Mucosa of gallbladder (tissue), 1 donor: ENCODE data around the gene ANLN. TPM values are rescaled to one million over a fixed set of nuclear protein-coding genes. Genes with fewer than 3 reads are reported as not detected.

Source experiments
- DNase-seq: peaks from one replicate; pipeline ENCODE4 v3.0.0-alpha.2; 2020; ENCODE audit warnings: low spot score
- total RNA-seq: library from RNA; stranded (reverse); gene quantifications from one replicate; pipeline ENCODE4 v1.2.1, GENCODE V29; 2021
- donor health status: DM: no; HTN: no; CAD: no.

Gene ANLN, protein sequence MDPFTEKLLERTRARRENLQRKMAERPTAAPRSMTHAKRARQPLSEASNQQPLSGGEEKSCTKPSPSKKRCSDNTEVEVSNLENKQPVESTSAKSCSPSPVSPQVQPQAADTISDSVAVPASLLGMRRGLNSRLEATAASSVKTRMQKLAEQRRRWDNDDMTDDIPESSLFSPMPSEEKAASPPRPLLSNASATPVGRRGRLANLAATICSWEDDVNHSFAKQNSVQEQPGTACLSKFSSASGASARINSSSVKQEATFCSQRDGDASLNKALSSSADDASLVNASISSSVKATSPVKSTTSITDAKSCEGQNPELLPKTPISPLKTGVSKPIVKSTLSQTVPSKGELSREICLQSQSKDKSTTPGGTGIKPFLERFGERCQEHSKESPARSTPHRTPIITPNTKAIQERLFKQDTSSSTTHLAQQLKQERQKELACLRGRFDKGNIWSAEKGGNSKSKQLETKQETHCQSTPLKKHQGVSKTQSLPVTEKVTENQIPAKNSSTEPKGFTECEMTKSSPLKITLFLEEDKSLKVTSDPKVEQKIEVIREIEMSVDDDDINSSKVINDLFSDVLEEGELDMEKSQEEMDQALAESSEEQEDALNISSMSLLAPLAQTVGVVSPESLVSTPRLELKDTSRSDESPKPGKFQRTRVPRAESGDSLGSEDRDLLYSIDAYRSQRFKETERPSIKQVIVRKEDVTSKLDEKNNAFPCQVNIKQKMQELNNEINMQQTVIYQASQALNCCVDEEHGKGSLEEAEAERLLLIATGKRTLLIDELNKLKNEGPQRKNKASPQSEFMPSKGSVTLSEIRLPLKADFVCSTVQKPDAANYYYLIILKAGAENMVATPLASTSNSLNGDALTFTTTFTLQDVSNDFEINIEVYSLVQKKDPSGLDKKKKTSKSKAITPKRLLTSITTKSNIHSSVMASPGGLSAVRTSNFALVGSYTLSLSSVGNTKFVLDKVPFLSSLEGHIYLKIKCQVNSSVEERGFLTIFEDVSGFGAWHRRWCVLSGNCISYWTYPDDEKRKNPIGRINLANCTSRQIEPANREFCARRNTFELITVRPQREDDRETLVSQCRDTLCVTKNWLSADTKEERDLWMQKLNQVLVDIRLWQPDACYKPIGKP
- total RNA-seq = 4.1 TPM

DNA sequence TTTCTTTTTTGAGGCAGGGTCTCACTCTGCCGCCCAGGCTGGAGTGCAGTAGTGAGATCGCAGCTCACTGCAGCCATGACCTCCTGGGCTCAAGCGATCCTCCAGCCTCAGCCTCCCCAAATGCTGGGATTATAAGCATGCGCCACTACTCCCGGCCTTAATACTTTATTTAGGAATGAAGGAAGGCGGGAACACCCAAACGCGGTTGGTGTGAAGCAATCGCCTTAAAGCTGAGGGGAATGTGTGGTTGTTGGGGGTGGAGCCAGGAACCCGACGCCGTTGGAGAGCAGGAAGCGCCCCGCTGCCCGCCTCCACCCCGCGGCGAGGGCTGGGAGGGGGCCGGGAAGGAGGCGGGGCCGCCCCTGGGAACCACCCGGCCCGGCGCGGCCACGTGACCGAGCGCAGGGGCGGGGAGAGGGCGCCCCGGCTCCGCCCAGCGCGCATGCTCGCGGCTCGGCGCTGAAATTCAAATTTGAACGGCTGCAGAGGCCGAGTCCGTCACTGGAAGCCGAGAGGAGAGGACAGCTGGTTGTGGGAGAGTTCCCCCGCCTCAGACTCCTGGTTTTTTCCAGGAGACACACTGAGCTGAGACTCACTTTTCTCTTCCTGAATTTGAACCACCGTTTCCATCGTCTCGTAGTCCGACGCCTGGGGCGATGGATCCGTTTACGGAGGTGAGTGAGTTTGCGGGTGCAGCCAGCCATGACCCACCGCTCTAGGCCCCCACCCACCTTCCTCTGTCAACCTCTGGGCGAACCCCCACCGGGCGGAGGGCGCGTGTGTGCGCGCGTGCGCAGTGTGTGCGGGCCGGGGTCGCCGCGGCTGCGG is at the start of gene ANLN:
TSS of gene ANLN (plus strand) at position 492 of the 828 bp plus-strand sequence. CDS start at position 657, 165 bp downstream.
- peak; percentile 93 for DNase-seq

DNA sequence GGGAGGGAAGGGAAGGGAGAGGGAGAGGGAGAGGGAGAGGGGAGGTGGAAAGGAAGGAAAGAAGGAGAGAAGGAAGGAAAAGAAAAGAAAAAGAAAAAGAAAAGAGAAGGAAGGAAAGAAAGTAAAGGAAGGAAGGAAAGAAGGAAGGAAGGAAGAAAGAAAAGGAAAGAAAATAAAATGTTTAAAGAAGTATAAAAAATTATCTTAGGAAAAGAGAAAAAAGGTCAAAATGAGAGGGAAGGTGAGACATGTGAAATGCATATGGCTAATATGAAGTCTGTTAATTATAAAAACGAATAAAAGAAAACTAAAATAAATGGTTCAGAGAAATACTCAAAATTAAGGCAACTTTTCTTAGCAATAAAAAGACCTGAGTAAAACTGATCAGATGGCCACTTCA is 46.1 kb upstream of the ANLN start:
- DNase-seq = no peak

DNA sequence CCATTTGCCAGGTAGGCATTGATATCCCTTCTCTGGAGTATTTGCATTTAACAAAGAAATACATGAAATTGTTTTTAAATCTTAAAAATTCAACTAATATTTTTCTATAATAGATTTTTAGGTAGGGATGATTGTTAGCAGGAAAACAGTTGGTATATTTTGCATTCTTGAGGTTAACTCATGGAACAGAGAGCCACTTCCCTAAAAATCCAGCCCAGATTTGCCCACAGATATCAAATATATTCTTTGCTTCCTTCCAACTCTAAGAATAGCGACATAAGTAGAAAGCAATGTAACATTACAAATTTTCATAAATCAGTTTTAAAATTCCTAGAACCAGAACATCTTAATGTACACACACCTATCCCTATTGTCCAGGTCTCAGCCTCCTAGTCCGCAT is 45.0 kb upstream of the ANLN start:
- DNase-seq = no peak

DNA sequence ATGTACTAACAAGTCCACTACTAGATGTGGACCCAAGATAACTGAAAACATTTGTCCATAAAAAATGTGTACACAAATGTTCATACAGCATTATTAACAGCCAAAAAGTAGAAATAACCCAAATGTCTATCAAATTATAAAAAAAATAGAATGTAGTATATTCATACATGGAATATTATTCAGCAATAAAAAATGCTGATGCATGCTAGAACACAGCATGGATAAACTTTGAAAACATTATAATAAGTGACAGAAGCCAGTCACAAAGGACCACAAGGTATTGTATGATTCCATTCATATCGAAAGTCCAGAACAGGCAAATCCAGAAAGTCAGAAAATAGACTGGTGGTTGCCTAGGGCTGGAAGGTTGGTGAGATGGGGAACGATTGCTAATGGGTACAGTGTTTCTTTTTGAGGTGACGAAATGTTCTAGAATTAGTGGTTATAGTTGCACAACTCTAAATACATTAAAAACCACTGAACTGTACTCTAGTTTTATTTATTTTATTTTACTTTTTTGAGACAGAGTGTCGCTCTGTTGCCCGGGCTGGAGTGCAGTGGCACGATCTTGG is 43.3 kb upstream of the ANLN start:
- DNase-seq = no peak

DNA sequence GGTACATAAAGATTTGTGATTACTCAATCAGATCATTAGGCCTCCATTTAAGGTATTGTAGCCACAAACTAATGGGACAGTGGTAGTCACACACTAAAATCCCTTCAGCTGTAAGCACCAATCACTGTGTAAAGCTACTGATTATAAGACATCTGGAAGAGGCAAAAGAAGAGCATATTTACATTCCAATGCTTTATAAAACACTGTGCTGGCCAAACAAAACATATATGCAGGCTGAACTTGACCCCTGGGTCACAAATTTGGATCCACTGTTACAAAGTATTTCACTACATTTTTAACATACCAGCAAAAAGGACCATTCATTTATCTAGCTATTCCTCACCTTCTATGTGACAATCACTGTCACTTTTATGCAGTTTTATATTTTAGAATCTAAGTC is 41.4 kb upstream of the ANLN start:
- DNase-seq = no peak

DNA sequence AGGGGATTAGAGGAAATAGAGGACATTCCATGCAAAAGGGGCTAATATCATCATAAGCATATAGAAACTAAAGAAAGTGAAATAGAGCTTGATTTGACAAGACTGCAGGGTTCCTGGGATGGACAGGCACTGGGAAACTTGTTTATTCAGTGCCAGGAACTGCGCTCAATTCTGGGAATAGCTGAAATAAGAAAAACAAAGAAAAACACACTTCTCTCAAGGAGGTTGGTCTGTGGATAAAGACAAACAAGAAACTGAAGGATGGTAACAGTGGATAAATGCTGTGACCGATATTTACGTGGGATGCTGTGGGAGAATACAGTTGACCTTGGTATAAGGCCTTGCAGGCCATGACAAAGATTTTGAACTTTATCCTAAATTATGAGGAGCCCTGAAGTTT is 40.9 kb upstream of the ANLN start:
- no peak for DNase-seq

DNA sequence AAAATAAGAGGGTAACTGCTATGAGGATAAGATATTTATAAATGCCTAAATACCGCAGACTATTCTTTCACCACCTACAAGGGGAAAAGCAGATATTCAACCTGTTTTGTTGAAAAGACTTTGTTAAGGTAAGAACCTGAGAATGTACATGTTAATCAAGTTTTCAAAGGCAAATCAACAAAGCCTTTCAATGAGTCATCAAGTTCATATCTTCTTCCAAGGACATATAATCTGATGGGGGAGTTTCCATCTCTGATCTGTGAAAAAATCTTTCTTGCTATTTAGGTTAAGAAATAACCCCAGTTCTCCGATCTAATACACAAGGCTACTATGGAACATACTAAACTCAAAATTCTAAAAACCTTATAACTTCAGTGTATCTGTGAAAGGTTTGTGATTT is 40.0 kb upstream of the ANLN start:
- DNase-seq = no peak

DNA sequence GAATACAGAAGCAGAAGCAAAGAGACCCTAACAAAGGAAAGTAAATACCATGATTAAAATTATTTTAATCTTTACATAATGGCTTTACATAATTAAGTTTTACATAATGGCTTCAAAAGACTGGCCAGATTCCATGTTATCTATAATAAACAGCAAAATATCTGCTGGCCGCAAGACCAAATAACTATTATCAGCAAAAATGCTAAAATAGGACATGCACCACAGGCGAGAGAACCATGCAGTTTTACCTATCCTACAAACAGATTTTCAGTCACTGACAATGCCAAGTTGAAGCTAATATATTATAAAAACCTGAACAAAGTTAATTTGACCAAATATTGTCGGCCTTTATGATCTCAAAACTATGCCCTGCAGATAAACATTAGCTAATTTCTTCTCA is 34.2 kb upstream of the ANLN start:
- no peak for DNase-seq

DNA sequence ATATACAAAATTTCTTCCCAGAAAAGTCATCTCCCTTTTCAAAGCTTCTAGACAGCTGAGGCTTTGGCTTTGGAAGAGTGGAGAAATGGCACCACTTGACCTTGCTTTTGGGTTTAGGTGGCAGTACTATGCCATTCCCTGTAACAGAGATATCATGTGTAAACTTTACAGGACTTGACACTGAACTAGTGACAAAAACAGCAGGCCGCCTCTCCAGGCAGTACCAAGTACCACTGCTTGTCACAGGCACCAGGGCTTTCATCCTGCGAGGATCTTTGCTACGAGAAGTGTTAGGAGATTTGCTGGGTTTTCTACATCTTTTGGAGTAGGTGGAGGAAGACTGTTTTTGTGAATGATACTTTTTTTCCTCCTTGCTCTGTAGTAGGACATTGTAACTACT is 32.6 kb upstream of the ANLN start:
- no peak for DNase-seq

DNA sequence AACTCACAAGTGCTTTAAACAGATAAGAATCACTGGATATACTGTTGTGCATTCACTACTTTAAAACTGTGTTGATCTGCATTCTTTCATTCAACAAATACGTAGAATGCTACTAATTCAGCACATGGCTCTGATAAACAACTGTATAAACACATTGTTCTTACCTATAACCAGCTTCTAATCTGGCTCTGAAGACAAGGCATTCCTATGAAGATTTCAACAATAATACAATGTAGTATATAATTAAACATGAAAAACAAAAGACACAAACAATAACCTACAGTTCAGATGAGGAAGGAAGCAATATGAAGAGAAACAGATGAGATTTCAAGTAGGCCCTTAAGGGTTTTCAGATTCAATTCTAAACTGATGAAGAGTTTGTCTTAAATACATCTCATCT is 31.1 kb upstream of the ANLN start:
- no peak for DNase-seq

DNA sequence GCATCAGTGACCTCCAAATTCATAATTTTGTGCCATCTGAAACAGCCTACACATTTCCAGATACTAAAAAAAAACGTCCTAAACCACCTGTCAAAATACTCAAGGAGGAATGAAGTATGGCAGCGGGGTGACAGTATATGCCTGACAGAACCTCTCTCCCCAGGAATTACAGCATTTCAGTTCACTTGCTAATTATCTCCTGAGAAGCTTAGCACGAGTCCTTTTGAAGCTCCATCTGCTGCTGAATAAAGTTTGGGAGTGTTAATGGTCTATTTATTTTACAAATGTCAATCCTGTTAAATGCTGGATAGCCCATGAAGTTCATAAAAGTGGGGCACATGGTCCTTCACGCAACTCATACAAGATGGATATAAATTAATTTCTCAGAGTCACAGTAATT is 29.4 kb upstream of the ANLN start:
- no peak for DNase-seq

DNA sequence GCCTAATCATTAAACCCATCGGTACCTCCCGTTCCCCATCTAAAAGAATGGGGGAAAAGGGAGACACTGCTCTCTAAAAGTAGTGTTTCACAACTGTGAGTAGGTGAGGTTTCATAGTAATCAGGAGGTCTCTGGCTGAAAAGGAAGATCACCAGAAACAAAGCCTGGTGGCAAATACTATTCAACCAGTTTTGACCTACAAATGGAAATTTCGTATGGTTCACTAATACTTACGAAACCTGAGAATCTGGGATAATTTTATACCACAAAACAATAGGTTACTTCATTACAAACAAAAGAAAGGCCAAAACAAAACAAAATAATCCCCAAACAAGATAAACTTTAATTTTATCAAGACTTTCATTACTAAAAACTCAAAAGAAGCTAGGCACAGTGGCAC is 28.4 kb upstream of the ANLN start:
- DNase-seq = no peak

DNA sequence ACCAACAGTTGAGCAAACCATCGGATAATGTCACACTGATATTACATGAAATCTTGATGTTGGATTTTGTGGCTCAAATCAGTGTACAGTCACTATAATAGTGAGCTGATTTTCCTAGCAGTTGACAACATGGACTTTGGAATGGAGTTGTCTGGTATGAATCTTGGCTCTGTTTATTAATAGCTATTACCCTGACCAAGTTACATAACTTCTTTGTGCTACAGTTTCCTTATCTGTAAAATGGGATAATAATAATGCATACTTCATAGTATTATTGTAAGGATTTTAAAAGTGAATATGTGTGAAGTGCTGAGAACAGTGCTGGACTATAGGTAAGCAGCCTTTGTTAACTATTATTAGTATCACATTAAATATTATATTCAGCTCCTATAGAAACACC is 26.1 kb upstream of the ANLN start:
- no peak for DNase-seq

DNA sequence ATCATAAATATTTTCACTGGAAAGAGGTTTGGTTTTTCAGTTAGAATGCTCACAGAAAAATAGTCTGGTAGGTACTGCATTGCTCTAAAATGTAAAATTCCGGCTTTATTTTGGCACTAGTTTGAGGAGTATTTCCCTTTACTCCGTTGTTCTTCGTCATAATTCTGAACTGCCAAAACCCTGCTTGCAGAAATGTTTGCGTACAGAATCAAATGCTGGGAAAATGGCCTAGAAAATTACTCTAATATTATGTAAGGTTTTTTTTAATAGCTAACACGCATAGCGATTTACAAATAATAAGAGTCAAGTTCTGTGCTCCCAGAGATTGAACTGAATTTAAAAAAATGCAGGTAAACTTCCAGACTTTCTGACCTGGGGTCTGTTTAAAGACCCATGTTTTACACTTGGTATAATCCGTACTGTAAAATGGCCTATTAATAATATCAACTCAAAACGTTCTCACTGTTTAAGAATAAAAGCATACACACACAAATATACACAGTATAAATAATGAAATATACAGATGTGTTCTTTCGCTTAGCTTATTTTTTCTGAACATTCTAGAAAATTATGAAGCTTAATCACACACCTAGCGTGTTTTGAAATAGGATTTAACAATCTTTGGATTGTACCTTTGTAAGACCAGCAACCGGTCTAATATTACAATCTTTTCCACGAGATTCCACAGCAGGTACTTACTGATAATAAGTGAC is 23.5 kb upstream of the ANLN start:
- DNase-seq = no peak

DNA sequence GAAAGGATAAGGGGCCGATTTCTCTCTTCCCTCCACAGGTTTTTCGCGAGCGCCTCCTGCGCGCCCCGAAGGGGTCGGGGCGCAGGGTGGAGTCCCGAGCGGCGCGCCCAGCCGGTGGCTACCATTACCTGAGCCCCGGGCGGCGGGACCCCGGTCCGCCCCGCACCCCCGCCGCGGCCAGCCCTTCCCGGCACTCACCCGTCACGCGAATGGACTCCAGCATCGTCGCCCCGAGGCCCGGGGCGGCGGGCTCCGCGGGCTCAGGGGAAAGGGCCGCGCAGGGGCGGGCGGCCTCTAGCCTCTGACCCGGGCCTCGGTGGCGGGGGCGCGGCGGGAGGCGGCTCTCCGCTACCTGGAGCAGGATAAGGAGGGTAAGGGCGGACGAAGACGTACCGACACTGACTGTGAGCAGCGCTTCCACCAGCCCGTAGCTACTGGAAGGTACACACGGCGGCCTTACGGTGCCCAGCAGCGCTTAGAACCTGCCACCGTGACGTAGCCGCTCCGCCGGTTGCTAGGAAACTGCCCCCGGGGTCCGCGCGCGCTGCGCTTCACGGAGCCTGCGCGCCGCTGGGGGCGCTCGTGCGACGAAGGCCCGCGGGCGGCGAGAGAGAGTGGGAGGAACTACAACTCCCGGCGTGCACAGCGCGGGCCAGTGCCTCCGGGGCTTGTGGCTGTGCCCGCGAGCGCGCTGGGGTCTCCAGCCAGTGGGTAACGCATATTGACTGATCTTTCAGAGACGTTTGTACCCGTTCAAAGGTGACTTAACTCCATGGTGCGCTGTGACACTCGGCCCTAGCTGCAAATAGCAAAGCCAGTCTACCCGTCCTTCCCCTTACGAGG is 22.7 kb upstream of the ANLN start:
- DNase-seq = peak; percentile 90

DNA sequence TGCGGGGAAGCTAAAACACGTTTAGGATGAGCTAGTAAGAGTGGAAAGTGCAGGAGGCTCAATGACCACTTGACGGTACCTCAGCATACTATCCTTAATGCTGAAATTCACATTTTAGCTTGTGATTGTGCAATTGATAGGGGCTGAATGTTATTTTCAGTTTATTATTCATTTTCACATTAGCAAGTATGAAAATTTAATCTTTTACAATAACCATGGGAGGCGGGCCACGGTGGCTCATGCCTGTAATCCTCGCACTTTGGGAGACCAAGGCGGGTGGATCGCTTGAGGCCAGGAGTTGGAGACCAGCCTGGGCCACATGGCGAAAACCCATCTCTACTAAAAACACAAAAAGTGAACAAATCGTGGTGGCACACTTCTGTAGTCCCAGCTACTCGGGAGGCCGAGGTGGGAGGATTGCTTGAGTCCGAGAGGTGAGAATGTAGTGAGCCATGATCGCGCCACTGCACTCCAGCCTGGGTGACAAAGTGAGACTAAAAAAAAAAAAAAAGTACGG is 22.0 kb upstream of the ANLN start:
- DNase-seq = no peak

DNA sequence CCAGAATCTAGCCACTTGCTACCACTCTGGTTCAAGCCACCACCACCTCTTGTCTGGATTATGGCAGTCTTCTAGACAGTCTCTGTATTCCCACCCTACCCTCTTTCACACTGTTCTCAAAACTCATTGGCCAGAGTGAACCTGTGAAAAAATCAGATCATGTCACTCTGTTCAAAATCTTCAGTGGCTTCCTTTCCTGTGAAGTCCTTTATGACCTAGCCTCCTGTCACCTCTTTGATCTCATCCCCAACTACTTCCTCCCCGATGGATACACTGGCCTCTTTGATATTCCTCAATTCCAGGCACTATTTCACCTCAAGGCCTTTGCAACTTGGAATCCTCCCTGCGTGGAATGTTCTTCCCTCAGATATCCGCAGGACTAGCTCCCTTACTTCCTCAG is 21.2 kb upstream of the ANLN start:
- no peak for DNase-seq

DNA sequence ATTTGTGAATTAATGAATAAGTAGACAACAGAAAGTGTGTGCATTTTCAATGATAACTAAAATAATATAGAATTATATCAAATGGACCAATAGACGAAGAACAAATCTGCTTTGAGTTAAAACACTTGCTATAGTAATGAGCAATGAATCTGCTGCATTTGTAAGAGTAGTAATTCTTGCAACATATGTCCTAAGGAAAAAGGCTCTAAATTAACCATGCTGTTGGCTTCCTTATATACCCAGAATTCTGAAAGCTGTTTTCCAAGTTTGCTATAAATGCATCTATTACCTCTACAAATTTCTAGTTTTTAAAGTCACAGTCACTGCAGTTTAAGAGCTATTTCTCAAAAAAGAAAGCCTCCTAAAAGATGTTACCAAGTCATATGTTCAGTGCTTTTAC is 20.5 kb upstream of the ANLN start:
- no peak for DNase-seq

DNA sequence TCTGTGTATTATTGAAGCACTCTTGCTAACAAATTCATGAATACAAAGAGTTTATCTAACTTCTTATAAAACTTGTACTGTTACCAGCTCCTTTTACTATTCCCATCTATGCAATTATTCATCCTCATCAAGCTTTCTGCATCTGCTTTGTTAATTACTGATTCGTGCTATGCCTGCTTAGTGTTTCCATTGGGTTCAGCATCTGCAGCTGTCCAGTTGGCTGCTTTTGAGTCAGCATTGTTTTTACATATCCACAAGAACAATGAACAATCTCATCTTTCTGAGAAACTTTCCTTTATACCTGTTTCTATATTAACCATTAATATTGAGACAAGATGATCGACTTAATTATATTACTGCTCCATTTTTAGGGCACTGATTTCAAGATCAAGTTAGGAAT is 19.6 kb upstream of the ANLN start:
- no peak for DNase-seq

DNA sequence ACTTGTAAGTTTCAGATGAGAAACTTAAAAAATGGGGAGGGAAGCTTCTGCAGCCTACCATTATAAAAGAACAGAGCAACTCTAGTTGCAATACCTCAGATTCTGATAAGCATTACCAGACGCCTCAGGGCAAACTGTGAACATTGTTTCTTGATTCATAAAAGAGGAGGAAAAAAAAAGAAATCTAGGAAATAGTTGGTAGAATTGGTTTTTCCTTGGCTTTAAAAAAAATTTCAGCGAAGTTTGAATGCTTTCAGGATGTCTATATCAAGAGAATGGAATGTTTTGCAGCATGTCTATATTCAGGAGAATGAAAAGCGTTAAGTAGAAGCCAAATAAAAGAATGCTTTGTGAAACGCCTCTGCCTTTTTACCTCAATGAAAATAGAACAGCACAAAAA is 17.5 kb upstream of the ANLN start:
- DNase-seq = no peak
